ENCODE data around the gene MRPL24.

Gene MRPL24

DNA sequence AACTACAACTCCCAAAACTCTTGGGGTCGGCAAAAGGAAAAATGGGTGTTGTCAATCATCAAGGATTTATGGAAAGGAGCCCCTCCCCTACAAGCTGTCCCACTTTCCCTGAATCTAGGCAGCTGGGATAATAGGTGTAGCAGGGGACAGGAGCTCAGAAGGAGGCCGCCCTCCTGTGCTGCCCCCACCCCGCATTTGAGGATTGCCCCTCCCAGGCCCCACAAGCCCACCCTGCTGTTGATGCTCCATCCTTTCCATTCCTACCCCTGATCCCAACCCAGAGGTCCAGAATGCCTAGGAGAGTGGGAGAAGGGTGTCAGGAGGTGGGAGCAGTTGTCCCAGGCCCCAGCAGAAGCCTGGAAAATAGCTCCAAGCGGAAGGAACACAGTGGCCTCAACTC, 1.9 kb upstream of the MRPL24 start:
- no peak for DNase-seq

DNA sequence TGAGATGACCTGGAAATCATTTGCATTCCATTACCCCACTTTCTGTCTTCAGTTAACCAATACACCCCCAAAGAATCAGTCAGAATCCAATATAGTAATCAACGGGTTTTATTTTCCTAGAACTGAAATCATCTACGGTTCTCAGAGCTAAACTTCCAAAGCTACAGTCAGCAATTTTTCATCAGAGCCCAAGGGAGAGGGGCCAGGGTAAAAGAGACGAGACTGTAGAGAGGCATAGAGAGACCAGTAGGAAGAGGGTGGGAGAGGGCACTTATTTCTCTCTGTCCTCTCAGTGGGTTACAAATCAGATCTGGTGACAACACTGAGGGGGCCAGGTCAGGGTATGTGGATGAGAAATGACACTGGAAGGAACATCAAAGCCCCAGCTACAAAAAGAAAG, 1.1 kb upstream of the MRPL24 start:
- no peak for DNase-seq

DNA sequence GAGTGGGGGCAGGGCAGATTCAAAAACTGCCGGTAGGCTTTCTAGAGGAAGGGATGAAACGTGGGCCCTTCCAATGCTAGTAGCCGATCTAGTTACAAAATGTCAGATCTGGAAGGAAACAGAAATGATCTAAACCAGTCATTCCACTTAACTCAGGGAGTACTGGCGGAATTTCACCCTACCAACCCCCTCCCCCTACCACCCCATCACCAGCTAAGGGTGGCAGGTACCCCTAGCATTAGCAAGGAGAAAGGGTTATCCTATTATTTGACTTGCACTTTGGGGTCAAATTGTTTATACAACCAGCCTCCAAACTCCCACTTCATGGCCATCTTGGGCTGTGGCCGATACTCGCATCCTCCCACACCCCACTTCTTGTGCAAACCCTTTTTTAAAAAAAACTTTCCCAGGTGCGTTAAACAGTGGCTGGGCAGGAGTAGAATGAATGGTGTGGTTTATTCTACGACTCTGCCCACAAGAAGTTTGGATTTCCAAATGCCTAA, 644 bp upstream of the MRPL24 start:
- DNase-seq = no peak

DNA sequence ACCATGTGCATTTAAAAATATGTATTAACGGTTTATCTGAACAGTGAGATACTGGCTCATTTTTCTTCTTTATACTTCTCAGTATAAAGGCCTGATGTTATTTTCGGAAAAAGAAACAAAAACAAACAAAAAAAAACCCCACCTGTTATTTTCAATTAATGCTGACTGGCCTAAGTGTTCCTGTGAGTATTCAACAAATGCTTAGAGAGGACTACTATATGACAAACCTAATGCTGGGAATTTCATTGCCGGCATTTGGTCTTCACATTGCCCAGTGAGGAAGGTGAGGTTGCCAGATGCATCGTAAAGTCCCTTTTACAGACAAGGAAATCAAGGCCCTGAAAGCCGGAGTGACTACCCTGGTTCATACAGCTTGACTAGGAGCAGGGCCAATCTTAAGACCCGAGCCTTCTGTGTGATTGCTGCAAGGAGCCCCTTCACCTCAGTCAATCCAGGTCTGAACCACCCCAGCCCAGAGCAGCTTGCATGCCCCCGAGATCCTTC, 599 bp downstream of the MRPL24 start:
- no peak for DNase-seq

DNA sequence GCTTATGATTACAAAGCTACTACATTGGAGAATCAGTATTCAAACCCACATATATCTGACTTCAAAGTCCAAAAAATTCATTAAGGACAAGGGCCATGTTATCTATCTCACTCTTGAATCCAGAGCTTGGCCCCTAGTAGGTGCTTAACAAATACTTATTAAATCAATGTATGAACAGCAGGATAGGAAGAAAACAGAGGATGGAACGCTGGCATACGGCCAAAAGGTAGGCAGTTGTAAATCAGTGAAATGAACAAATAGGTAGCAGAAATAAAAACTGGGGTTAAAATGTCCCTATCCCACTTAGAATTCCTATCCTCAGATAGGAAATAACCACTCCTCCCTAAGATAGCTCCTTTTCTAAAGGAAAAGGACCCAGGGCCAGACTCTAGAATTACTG, 2.0 kb downstream of the MRPL24 start:
- no peak for DNase-seq

DNA sequence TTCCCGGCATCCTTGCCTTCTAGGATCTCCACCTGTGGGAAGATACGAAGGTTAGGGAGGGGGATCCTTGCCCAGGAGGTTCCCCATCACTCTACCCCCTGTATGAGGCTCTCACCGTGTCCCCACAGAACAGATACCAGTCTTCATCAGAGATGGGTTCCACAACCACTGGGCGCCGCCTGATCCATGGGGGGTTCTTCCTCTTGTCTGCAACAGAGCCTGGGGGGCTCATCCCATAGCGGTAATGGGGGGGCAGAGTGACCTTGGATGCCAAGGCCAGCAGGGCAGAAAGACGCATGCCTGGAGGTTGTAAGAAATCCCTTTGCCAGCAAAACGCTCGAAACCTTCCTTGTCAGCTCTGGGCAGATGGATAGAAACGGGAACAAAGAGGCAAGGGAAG, 2.5 kb downstream of the MRPL24 start:
- DNase-seq = no peak

DNA sequence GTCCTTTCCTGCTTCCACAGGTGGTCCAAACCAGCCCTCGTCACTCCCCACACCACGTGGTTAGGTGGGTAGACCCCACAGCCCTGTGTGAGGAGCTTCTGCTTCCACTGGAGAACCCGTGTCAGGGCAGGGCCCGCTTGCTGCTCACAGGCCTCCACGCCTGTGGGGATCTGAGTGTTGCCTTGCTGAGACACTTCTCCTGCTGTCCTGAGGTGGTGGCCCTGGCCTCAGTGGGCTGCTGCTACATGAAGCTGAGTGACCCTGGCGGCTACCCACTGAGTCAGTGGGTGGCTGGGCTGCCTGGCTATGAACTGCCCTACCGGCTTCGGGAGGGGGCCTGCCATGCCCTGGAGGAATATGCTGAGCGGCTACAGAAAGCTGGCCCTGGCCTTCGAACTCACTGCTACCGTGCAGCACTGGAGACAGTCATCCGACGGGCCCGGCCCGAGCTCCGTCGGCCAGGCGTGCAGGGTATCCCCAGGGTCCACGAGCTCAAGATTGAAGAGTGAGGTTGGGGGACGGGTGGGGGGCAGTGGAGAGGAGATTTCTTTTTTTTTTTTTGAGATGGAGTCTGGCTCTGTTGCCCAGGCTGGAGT, 6.8 kb downstream of the MRPL24 start:
- no peak for DNase-seq

DNA sequence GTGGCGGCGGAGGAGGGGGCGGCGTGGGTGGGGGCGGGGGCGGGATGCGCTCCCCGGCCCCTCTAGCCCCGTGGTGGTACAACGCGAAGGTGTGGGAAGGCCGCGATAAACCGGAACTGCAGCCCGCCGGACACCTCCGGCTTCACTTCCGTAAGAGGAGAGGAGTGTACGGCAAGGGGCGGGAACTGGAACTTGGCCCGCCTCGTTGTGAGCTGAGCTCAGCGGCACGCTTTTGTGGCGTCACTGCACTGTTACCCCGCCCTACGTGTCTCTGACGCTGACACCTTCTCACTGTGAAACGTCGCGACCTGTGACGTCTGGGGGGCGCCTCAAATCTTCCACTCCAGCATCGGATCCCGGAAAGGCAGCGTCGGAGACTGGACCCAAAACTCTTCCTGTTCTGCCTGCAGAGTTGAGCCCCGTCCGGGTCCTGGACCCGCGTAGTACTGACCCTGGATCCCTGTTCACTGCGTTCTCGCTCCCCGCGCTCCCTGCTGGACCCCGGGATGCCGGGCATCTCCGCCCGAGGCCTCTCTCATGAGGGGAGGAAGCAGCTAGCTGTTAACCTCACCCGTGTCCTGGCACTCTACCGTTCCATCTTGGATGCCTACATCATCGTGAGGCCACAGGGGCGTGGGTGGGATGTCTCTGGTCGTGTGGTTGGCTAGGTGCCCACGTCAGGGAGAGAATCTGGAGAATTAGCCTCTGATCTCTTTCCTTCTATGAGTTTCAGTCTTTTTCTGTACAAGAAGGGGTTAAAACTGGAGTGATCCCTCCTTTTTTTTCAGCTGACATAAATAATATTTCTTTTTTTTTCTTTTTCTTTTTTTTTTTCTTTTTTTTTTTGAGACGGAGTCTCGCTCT, 12.1 kb downstream of the MRPL24 start, which contains the start of gene ISG20L2:
Gene ISG20L2 (minus strand): TSS at position 168 of the 864 bp plus-strand sequence. CDS start 1,114 bp downstream, outside the sequence.
- peak; percentile 97 for DNase-seq

DNA sequence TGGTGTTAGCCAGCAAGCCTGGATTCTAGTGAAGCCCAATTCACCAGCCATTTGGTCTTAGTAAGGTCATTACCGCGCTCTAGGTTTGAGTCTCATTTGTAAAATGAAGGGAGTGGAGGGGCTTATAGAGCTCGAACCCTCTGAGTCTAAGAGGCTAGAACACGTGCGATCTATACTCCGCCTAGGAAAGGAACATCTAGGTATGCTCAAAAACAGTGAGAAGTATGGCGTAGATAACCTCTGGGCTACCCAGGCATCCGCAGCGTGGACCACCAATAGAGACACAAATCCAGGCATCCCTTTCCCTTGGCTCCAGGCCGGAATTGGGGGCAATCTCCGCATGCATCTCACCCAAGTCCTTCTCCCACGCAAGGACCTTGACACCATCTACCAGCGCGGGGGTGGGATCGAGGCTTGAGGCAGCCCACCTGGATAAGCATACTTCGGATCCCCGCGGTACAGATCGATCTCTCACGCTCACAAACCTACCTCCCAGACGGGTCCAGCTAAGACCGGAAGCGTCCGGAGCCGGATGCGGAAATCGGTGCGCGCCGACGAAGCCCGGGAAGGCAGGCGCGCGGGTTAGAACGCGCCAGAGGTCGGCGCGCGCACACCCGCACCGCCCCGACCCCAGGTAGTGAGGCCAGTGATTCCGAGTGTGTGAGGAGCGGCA, 12.8 kb downstream of the MRPL24 start, which contains the start of gene METTL25B:
Gene METTL25B (plus strand): TSS at position 544 of the 673 bp plus-strand sequence. CDS start 636 bp downstream, outside the sequence.
- peak; percentile 79 for DNase-seq

DNA sequence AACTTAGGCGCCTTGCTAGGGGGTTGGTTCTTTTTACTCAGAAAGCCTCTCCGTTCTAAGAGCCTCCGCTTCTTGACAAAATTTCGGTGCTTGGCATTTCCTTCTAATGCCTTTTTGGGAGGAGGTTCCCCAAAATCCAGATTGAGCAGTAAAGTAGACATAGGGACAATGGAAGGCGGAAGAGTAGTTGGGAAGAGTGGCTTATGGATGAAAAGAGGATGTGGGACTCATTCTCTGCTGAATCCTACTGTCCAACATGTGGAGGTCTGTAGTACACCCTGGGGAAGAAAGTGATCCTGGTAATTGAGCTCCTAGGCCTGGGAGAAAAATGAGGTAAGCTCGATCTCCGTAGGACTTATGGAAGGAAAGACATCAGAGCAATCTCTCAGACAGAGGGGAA, 13.4 kb downstream of the MRPL24 start:
- no peak for DNase-seq

DNA sequence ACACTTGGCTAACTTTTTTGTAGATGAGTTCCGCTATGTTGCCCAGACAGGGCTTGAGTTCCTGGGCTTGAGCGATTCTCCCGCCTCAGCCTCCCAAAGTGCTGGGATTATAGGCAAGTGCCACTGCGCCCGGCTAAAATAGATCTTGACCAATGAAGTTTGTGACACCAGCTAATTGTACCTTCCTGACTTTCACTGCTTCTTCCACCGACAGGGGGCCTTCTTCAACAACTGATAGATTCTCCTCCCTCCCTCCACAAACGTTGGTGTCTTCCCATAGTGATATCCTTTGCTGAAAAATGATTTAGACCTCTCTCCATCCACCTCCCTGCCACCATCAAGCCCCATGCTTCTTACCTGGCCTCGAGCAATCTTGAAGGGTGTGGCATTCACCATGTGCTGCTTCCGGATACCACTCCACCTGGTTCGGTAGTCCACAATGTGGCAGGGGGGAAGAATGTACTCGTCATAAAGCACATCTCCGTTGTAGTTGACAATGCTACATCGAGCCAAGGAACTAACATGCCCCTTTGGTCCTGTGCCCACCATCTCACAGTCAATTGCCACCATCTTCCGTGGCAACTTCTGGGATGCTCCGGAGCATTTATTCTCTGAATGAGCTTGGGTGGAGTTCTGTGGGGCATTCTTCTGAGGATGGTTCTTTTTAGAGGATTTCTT, 14.2 kb downstream of the MRPL24 start:
- DNase-seq = peak; percentile 34

DNA sequence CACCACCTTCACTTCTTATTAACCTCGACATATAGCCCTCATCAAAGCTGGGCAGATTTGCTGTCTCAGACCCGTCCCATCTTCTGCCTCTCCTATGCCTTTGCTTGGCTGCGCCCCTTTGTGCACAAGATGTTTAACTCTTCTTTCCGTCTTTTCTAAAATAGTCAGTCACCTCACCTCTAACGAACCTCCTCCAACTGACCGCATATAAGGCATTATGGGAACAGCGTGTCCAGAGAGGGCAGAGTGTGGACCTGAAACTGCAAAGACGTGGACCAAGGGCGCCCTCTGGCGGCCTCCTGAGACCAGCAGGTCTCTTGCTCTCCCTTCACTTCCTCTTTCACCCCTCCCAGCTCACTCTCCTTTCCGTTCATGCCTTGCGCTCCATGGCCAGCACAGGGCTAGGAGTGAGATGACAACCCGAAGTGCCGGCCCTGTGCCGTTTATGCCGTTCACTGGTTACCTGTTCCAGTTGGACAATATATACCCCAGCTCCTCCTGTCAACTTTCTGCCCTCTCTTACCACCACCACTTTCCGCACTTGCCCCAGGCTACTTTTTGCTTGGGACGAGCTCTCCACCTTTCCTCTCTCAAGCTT, 15.1 kb downstream of the MRPL24 start:
- DNase-seq = peak; percentile 81

DNA sequence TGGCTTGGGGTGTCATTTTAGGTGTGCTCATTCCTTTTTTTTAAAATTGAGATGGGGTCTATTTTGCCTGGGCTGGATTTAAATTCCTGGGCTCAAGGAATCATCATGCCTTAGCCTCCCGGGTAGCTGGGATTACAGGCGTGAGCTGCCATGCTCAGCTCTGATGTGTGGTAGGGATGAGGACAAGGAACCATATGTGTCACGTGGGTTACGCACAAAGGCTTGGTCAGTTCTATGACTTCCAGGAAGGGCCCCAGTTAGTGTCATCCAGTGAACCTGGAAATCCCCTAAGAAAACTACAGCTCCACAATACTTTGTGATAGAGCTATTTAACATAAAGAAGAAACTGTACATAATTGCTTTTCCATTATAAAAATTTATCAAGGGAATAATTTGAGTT, 19.4 kb downstream of the MRPL24 start:
- no peak for DNase-seq

DNA sequence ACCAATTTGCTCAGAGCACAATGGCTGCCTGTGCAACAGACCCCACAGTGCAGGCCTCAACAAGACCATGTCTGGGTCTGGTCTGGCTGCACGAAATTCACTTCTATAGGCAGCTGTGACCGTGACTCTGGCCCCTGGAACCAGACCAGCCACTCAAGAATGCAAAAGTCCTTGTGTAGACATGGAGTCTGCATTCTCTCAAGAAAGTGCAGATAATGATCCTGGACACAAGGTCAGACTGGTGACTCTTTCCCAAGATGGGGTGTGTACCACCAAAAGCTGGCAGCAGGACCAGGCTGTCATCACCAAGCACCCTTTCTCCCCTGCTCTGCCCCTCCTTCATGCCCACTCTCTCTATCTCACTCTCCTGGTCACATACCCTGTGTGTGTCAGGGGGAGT, 19.8 kb downstream of the MRPL24 start:
- no peak for DNase-seq

DNA sequence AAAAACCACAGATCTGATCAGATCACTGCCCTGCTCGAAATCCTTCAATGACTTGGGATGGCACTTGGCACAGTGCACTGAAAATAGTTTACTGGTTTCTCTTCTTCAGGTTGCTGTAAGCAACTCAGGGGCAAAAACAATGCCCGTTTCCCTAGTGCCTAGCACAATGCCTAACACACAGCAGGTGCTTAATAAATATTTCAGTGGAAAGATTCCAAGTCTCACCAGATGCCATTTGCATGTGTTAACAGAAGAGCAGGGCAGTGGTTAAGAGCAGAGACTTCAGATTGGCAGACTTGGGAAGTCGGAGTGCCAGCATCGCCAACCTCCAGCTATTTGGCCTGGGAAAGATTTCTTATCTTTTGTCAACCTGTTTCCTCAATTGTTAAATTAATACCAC, 23.5 kb downstream of the MRPL24 start:
- no peak for DNase-seq

DNA sequence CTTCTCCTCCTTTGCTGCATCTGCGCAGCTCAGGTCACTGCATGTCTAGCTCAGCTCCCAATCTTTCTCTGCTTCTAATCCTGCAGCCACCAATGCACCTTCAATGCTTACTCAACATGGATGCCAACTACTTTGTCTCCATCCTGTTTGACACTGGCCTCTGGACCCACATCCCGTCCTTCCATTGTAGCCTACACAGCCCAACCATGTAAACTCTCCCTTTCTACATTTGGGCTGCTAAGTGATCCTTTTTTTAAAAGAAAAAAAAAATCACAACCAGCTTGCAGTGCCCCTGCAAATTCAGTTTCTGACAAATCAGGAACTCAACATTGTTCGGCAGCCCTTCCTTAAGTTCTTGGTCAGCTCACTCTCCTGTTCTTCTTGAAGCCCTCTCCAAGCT, 26.1 kb downstream of the MRPL24 start:
- no peak for DNase-seq

DNA sequence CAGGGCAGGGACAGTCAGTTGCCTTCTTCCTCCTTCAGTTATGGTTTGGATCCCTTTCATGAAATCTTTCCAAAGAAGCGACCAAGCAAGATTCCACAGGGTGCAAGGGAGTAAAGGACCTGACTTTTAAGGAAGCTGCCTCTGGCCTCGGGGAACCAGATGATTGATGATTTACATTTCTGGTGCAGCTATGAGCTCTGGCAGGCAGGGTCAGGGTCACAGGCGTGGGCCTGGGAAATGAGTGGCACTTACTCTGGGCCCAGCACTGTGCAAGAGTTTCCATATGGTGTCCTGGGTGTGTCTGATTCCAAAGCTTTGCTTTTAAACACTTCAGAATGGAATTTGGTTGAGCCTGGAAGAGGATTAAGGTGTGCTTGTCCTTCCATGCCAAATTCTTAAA, 28.3 kb downstream of the MRPL24 start:
- DNase-seq = no peak

DNA sequence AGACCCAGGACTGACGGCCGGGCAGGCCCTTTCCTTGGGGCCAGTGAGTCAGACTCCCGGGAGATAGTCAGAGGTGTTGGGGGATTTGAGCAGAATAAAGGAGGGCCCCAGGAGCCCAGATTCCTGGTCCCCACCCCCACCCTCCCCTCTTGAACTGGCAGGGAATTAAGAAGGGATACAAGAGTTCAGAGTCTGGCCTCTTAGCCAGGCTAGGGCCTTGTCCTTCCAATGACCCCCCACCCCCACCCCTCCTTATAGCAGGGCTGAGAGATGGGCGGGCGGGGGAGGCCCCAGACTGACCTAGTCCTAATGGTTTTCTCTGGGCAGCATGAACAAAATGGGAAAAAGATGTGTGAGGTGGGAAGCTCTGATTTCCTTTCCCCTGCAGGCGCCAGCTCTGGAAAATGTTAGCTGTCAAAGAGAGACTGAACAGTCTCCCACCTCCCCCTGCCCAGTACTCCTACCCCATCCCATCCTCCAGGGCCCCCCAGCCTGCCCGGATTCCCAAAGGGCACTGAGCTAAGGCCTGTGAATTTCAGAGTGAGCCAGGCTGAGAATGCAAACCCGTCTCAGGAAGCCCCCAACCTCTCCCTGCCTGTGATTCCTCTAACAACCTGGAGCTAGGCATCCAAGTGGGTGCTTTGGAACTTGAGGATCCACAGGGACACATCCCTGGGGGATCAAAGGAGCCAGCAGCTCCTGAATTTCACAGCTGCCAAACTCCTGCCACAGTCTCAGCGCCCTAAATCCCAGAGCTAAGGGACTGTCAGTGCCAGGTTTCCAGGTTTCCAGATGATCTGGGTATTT, 29.7 kb downstream of the MRPL24 start:
- DNase-seq = no peak

DNA sequence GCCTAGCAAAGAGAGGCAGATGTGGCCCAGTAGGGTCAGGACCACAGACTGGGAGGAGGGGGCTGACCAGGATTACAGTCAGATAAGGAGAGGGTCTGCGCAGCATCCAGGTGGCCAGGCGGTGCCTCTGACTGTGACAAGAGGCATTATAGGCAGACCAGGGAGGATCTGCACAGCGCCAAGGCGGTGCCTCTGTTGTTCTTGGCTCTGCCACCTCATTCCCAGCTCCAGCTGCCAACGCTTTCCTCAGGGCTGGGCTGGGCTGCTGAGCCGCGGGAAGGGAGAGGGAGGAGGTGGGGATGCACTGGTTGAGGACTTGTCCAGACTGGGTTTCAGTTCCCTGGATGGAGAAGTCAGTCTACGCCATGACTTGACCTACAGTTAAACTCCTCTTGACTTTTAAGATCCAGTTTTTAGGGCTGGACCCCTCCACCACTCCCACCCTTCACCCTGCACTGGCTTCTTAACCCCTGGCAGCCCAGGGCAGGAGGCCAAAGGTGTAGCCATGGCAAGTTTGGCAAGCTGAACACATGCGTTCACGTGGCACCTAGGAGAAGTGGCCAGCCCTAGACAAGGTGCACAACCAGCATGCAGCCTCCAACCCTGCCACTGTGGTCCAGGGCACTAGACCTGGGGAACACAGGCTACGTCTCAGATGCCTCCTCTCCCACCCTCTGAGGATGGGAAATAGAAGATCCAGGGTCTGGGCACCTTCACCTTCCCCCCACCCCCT, 31.0 kb downstream of the MRPL24 start:
- peak; percentile 50 for DNase-seq

DNA sequence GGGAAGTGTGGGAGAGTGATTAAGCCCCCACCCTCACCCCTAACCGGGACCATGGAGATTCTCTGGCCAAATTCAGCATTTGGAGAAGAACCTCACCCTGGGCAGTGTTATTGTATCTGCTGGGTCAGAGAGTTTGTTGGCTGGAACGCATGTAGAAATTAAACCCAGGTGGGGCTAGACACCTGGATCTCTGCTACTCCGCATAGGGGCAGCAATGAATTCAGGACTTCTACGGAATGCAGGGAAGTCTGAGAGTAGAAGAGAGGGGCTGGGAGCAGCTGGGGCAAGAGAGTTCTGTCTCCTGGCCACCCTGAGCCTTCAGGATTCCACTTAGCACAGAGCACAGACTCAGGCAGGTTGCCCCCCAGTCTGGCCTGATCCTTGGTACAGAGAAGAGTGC, 31.9 kb downstream of the MRPL24 start:
- no peak for DNase-seq

DNA sequence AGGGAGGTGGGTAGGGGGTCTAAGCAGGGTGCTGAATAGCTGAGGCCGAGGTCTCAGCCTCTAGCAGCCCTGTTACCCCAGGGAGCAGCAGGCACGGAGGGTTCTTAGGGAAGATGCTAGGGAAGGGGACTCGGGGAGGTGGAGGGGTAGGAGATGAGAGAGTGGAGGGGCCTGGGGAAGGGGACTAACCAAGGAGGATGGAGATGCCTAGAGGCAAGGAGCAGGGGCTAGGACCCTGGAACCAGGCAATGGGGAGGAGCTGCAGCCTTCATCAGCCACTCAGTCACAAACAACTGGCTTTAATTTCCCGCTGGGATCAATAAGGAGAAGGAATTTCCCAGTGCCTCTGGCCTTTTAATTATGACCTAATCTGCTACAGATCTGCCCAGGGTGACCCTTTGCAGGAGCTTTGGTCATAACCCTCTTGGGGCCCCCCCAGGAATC, 32.6 kb downstream of the MRPL24 start:
- no peak for DNase-seq
